Fibroblast of lung (primary cell): ENCODE measurements around the gene SMARCA4. TPM values are rescaled to one million over a fixed set of nuclear protein-coding genes. Genes with fewer than 3 reads are reported as not detected.

Source experiments
- DNase-seq, 2 donors: peaks; one replicate each; pipeline versions ENCODE4 v3.0.0 to v3.0.0-alpha.2; 2010; ENCODE audit warnings: low read depth in 2 of 2
- H2AFZ ChIP-seq: 2 replicates; pipeline ENCODE4 v1.5.1; 2012; ENCODE audit warnings: low read length, control low read depth, inconsistent platforms
- H3K27ac ChIP-seq: 2 replicates; pipeline ENCODE4 v1.5.1; 2011; ENCODE audit warnings: low read length, control low read depth; ENCODE audit not compliant: insufficient read depth
- H3K27me3 ChIP-seq: 2 replicates; pipeline ENCODE4 v1.5.1; 2011; ENCODE audit warnings: mild to moderate bottlenecking, low read length; ENCODE audit not compliant: control insufficient read depth, insufficient read depth
- H3K36me3 ChIP-seq: 2 replicates; pipeline ENCODE4 v1.5.1; 2011; ENCODE audit warnings: low read length; ENCODE audit not compliant: control insufficient read depth, insufficient read depth
- H3K4me1 ChIP-seq: 2 replicates; pipeline ENCODE4 v1.5.1; 2011; ENCODE audit warnings: low read length; ENCODE audit not compliant: control insufficient read depth, insufficient read depth; ENCODE audit errors: extremely low read depth
- H3K4me2 ChIP-seq: 2 replicates; pipeline ENCODE4 v1.5.1; 2011; ENCODE audit warnings: low read length, control low read depth; ENCODE audit not compliant: insufficient read depth; ENCODE audit errors: extremely low read depth
- H3K4me3 ChIP-seq, 4 experiments: fragments of 200-600 bp in 1 of 4; sonication (generic) in 1 of 4; replicated peaks in 1 of 4; 2 replicates each; pipeline ENCODE4 v1.5.1; 2011 to 2016; ENCODE audit warnings: low read length in 4 of 4, low read depth in 3 of 4, mild to moderate bottlenecking in 3 of 4, control low read depth in 2 of 4, inconsistent platforms in 1 of 4, mixed read lengths in 1 of 4; ENCODE audit not compliant: insufficient read depth in 1 of 4; ENCODE audit errors: control extremely low read depth in 1 of 4
- H3K79me2 ChIP-seq: 2 replicates; pipeline ENCODE4 v1.5.1; 2012; ENCODE audit warnings: mild to moderate bottlenecking, low read length, inconsistent platforms; ENCODE audit not compliant: control insufficient read depth, insufficient read depth
- H3K9ac ChIP-seq: 2 replicates; pipeline ENCODE4 v1.5.1; 2011; ENCODE audit warnings: mild to moderate bottlenecking, low read length, control low read depth; ENCODE audit not compliant: insufficient read depth
- H3K9me3 ChIP-seq: 2 replicates; pipeline ENCODE4 v1.5.1; 2012; ENCODE audit warnings: low read depth, low read length; ENCODE audit not compliant: control insufficient read depth, insufficient read depth
- H4K20me1 ChIP-seq: 2 replicates; pipeline ENCODE4 v1.5.1; 2011; ENCODE audit warnings: low read length; ENCODE audit not compliant: control insufficient read depth, insufficient read depth; ENCODE audit errors: extremely low read depth
- CTCF ChIP-seq, 2 donors: IDR thresholded peaks in 1 of 2; conservative IDR thresholded peaks in 1 of 2; 1 replicate in 1 of 2; 2 replicates in 1 of 2; pipeline ENCODE4 v1.5.1; 2011 to 2012; ENCODE audit warnings: low read length in 2 of 2, control low read depth in 1 of 2, inconsistent platforms in 1 of 2, low read depth in 1 of 2, mild to moderate bottlenecking in 1 of 2
- EZH2 ChIP-seq: IDR thresholded peaks from 2 replicates; pipeline ENCODE4 v1.5.1; 2012; ENCODE audit warnings: low read length, control low read depth, mild to moderate bottlenecking; ENCODE audit errors: missing control alignments
- polyA plus RNA-seq, 2 donors: library from polyadenylated mRNA; depleted of rRNA in 1 of 2; stranded (reverse) in 1 of 2; unstranded in 1 of 2; fragments of >200 nt; gene quantifications; 2 replicates each; pipeline ENCODE4 v1.2.1, GENCODE V29; 2011 to 2012; ENCODE audit warnings: missing spikeins in 1 of 2
- total RNA-seq: library from RNA; depleted of rRNA; stranded (reverse); fragments of >200 nt; gene quantifications from 2 replicates; pipeline ENCODE4 v1.2.1, GENCODE V29; 2014

SMARCA4 gene
- total and polyA plus RNA-seq, 2 donors (not counting 1 experiment from before 2014, with no cell fraction given) = 28.1 to 61.1 TPM

- Histone ChIP-seq H3K9me3 (no peaks in the 10 kb centered on the region), H4K20me1 (peaks cover 2% of the 10 kb centered on the region), H3K79me2 (peaks cover 45% of the 10 kb centered on the region), H3K36me3 (peaks cover 10% of the 10 kb centered on the region), H2AFZ (no peak overlapping the region), H3K27me3 (no peaks in the 10 kb centered on the region), H3K27ac (no peak overlapping the region), H3K9ac (no peak overlapping the region), H3K4me3 (no peak overlapping the region), H3K4me2 (no peak overlapping the region), H3K4me1 (peaks cover 2% of the 10 kb centered on the region)
- no peak for DNase-seq
- TF ChIP-seq EZH2 (no peak), CTCF (conservative IDR thresholded peaks at IDR 0.05 in 1 of 2, IDR thresholded peaks at IDR 0.05 in 1 of 2; ENCODE audit: low read depth in 1 of 2, low read length in 2 of 2) (no peak)
Measured at GRCh38 chr19:10985502-10985901, 24.7 kb downstream of the SMARCA4 start.

GRCh38 chr19:10986301-10987127 lies 25.7 kb downstream of the SMARCA4 start:
- Histone ChIP-seq H2AFZ (no peak overlapping the region), H3K79me2 (peaks cover 35% of the 10 kb centered on the region), H3K4me2 (no peak overlapping the region), H3K27ac (no peak overlapping the region), H3K9ac (no peak overlapping the region), H3K4me1 (no peaks in the 10 kb centered on the region), H3K27me3 (no peaks in the 10 kb centered on the region), H3K36me3 (peaks cover 17% of the 10 kb centered on the region), H3K9me3 (no peaks in the 10 kb centered on the region), H3K4me3 (no peak overlapping the region), H4K20me1 (no peaks in the 10 kb centered on the region)
- DNase-seq = no peak
- TF ChIP-seq CTCF (conservative IDR thresholded peaks at IDR 0.05 in 1 of 2, IDR thresholded peaks at IDR 0.05 in 1 of 2; ENCODE audit: low read depth in 1 of 2, low read length in 2 of 2) (no peak), EZH2 (no peak)

- Histone ChIP-seq H3K79me2 (peaks cover 28% of the 10 kb centered on the region), H3K27ac (no peak overlapping the region), H4K20me1 (no peaks in the 10 kb centered on the region), H3K9me3 (no peaks in the 10 kb centered on the region), H3K4me3 (no peak overlapping the region), H3K4me1 (no peaks in the 10 kb centered on the region), H3K9ac (no peak overlapping the region), H2AFZ (no peak overlapping the region), H3K27me3 (no peaks in the 10 kb centered on the region), H3K36me3 (peaks cover 18% of the 10 kb centered on the region), H3K4me2 (no peak overlapping the region)
- DNase-seq = no peak
- TF ChIP-seq CTCF (conservative IDR thresholded peaks at IDR 0.05 in 1 of 2, IDR thresholded peaks at IDR 0.05 in 1 of 2; ENCODE audit: low read depth in 1 of 2, low read length in 2 of 2) (no peak), EZH2 (no peak)
Measured at GRCh38 chr19:10987571-10988297, 26.9 kb downstream of the SMARCA4 start.
